CD4-positive, alpha-beta T cell treated with Interleukin-17A for 1 hour (primary cell): ENCODE results near the gene CAPN1.
"Not testable (repeated sequence)": the region's sequence is repeated elsewhere in the genome, so short reads cannot be mapped to it uniquely, and the experiment has no call there.

ENCODE experiments used
- DNase-seq: peaks from one replicate; pipeline ENCODE4 v3.0.0-alpha.2; 2020

CAPN1 gene

GRCh38 chr11:65181569-65182257 is at the start of gene CAPN1:
Gene CAPN1 (plus strand): TSS chr11:65181928. CDS start chr11:65182702, 774 bp downstream.
- DNase-seq = peak; percentile 83

DNA sequence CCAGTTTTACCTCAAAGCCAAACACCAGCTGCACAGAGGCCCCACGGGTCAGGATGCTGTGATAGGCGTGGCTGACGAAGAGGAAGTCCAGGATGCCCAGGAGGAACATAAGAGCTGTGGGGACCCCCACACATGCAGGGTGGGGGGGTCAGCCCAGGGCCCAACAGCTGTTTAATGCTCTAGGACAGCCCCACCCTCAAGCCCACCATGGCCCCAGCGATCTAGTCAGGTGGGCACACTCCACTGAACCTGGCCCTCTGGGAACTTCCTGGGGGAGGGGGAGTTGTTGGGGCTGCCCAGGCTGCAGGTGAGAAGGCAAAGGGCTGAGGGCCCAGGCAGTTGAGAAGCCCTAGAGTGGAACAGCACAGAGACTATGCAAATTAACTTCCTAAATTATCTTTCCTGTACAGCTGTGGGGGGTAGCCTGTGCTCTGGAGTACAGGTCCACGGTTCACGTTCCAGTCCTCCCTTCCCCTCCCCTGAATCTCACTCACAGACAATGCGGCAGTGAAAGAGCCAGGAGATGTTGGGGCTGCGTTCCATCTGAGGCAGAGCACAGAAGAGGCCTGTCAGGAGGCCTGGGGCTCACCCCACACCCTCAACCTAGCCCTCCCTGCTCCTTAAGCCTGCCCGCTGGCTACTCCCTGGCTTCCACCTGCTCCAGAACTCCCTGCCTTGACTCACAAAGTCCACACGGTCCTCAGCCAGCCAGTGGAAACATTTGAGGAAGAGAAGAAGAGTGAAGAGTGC is 49.3 kb upstream of the CAPN1 start:
- DNase-seq = no peak

DNA sequence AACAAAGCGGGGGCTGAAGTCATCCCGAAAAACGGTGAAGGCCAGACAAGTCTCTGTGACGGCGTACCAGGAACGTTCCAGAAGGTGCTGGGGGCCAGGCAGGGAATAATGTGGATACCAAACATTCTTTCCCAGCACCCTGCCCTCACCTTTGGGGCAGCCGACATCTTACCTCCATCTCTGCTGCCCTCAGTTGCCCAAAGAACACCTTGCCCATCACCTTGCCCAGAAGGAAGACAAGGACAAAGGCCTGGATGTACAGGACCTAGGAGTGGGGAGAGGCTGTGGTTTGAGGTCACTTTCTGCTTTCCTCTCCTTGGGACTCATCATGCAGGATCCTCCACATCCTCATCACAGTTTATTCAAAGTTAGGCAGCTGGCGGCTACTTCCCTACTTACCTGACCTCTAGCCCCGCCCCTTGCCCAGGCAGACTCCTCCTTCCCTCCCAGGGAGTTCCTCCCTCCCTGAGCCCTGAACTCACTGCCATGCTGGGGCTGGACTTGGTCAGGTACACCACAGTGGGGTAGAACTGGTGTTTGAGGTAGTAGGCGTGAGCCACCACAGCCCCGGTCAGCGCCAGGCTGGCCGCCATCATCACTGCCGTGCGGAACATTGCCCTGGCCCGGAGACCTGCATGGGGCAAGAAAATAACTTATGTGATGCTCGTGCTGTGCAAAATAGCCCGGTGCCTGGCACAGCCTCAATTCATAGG is 48.6 kb upstream of the CAPN1 start:
- DNase-seq = peak; percentile 54

- no peak for DNase-seq
These were observed 48.0 kb upstream of the CAPN1 start for GRCh38 chr11:65133724-65134123.

DNA sequence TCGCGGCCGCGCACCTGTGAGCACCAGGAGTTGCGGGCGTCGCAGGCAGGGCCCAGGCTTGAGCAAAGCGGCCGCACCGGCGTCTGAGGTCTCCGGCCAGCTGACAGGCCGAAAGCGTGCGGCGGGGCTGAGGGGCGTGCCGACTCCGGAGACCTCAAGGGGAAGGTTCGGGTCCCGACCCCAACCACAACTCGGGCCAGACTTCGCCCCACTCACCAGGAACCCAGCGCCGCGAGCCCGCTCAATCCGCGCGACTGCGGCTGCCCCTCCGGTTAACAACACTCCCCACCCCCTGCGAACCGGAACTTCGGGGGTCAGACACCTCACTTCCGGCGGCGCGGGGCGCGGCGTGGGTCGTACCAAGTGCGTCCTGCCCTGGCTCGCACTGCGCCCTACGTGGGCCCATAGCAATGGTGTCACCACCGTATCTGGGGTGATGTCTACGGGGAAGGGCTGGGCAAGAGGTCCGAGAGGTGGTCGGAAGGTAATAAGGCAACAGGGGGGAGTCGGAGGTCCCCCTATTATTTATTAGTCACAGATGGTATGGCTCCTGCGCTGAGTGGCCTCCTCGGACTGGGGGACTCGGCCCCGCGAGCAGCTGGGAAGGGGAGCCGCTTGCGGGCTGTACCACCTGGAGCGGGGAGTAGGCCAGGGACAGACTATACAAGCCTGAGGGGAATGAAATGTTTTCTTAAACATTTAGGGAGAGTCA is 47.3 kb upstream of the CAPN1 start, which contains the start of gene SYVN1:
TSS of gene SYVN1 (minus strand) at position 280 of the 712 bp plus-strand sequence. CDS start 918 bp downstream, outside the sequence.
- DNase-seq = peak; percentile 93

GRCh38 chr11:65134952-65135632 is 46.6 kb upstream of the CAPN1 start:
- DNase-seq = peak; percentile 96

GRCh38 chr11:65135633-65136145 is 46.0 kb upstream of the CAPN1 start:
- DNase-seq = no peak

DNA sequence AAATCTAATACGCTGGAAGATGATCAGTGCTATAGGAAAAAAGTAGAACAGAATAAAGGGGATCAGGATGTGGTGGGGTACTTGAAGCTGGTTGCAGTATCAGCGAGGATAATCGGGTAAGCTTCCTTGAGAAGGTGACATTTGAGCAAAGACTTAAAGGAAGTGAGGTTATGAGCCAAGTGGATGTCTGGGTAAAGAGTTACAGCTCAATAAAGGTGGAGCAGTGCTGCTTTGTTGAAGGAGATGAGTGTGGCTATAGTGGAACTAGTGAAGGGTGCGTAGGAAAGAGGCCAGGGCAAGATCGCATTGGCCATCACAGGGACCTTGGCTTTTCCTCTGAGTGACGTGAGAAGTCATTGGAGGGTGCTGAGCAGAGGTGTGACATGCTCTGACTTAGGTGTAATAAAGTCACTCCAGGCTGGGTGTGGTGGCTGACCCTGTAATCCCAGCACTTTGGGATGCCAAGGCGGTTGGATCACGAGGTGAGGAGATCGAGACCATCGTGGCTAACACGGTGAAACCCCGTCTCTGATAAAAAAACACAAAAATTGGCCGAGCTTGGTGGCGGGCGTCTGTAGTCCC is 45.1 kb upstream of the CAPN1 start:
- no peak for DNase-seq

DNA sequence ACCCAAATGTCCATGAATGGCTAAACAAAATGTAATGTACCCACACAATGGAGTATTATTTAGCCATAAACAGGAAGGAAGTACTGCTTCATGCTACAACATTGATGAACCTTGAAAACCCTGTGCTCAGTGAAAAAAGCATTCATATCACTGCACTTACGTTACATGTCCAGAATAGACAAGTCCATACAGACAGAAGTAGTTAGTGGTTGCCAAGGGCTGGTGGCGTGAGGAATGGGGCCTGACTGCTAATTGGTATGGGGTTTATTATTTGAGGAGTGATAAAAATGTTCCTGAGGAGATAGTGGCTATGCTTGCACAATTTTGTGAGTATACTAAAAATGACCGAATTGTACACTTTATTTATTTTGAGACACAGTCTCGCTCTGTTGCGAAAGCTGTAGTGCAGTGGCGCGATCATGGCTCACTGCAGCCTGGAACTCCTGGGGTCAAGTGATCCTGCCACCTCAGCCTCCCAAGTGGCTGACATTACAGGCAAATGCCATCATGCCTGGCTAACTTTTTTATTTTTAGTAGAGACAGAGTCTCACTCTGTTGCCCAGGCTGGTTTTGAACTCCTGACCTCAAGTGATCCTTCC is 39.7 kb upstream of the CAPN1 start:
- no peak for DNase-seq

DNA sequence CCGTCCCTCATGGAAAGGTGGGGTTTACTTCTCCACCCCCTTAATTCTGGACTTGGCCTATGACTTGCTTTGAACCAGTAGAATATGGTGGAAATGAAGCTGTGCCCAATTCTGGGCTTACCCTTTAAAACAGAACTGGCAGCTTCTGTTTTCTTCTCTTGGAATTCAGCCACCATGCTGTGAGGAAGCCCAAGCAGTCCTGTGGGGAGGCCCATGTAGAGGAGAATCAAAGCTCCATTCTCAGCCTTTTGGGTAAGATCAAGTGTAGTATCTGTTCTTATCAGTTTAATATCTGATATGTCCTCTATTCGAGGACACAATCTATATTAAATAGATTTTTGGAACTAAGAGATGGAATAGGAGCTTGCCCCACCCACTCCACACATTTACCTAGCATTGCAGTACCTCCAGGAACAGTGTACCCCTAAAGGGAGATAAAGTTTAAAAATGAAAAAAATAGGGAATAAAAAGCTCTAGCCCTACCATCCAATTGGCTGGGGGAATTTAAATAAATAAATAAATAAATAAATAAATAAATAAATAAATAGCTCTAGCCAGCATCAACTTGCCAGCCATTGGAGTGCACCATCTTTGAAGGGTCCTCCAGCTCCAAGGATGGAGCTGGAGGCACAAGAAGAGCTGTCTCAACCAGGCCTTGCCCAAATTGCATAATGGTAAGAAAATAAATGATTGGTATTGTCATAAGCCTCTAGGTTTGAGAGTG is 34.2 kb upstream of the CAPN1 start:
- DNase-seq = no peak

GRCh38 chr11:65148657-65149056 is 33.1 kb upstream of the CAPN1 start:
- DNase-seq = no peak

DNA sequence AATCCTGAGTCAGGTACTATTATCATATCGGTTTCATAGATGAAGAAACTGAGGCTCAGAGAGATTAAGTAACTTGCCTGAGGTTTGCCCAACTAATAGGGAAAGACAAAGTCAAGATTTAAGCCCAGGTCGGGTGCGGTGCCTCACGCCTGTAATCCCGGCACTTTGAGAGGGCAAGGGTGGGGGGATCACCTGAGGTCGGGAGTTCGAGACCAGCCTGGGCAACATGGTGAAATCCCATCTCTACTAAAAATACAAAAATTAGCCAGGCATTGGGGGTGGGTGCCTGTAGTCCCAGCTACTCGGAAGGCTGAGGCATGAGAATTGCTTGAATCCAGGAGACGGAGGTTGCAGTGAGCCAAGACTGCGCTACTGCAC is 31.6 kb upstream of the CAPN1 start:
- not testable (repeated sequence) for DNase-seq

- peak; percentile 22 for DNase-seq
These were observed 31.0 kb upstream of the CAPN1 start for GRCh38 chr11:65150509-65151299.

DNA sequence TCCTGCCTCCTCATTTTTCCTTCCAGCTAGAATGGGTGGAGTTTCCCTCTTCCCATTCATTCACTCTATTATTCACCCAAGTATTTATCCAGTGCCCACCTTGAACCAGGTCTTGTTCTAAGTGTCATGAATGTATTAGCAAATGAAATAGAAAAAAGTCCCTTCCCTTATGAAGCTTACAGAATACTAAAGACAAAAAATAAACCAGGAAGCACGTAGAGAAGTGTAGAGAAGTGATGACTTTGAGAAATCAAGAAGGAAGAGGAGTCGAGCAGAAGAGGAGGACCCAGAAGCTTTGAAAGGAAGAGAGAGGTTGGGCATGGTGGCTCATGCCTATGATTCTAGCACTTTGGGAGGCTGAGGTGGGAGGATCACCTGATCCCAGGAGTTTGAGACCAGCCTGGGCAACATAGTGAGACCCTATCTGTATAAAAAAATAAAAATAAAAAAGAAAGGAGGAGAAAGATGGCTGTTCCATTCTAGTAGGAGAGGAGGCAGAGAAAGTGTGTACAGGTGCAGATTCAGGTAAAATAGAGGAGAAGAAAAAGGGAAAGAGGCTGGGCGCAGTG is 30.3 kb upstream of the CAPN1 start:
- no peak for DNase-seq

DNA sequence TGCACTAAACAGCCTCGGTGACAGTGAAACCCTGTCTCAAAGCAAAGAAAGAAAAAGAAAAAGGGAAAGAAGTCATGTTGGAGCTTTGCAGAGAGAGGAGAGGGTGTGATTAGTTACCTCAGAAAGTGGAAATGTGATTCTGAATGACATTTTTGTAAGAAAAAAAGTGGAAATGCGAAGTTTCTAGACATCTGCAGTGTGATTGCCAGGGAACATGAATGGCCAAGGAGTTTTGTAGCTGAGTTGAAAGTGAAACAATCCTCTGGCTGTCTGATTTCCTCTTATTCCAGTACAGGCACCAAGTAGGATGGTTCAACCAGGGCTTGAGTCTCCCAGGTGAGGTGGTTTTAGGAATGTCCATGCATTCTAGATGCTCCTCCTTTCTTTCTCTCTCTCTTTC is 29.6 kb upstream of the CAPN1 start:
- DNase-seq = no peak

GRCh38 chr11:65156256-65156655 is 25.5 kb upstream of the CAPN1 start:
- DNase-seq = no peak

- no peak for DNase-seq
These were observed 24.8 kb upstream of the CAPN1 start for GRCh38 chr11:65156926-65157325.

DNA sequence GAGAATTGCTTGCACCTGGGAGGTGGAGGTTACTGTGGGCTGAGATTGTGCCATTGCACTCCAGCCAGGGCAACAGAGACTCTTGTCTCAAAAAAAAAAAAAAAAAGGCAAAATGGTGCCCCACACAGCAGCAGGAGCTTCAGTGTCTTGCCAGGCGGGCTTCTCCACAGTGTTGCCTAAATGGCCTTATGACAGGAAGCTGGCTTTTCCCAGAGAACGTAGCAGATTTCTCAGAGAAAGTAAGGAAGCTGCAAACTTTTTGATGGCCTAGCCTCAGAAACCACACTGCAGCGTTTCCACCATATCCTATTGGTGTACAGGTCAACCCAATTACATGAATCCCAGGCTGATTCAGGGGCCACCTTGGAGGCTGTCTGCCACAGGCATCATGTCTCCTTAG is 24.4 kb upstream of the CAPN1 start:
- DNase-seq = no peak

DNA sequence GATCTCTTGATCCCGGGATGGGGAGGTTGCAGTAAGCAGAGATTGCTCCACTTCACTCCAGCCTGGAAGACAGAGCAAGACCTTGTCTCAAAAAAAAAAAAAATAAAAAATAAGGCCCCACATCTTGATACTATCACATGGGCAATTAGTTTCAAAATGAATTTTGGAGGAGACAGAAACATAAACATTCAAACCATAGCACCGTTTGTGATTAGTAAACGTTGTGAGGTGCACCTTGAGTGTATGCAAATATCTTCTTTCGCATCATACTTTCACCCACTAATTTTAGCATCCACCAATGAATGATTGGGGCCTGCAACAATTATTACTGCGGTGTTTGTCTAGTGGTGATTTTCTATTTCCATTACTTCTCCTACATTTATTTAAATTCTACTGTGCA is 22.7 kb upstream of the CAPN1 start:
- DNase-seq = no peak

- no peak for DNase-seq
These were observed 21.1 kb upstream of the CAPN1 start for GRCh38 chr11:65160643-65161042.
